GM21825 (cell line): ENCODE results near the gene OLFML2B.

ENCODE experiments used
- ATAC-seq: cut with Tn5 transposase; IDR thresholded peaks from one replicate; pipeline ENCODE4 v1.9.1; 2021; ENCODE audit warnings: mild to moderate bottlenecking, moderate library complexity; ENCODE audit not compliant: unreplicated experiment

The OLFML2B gene

DNA sequence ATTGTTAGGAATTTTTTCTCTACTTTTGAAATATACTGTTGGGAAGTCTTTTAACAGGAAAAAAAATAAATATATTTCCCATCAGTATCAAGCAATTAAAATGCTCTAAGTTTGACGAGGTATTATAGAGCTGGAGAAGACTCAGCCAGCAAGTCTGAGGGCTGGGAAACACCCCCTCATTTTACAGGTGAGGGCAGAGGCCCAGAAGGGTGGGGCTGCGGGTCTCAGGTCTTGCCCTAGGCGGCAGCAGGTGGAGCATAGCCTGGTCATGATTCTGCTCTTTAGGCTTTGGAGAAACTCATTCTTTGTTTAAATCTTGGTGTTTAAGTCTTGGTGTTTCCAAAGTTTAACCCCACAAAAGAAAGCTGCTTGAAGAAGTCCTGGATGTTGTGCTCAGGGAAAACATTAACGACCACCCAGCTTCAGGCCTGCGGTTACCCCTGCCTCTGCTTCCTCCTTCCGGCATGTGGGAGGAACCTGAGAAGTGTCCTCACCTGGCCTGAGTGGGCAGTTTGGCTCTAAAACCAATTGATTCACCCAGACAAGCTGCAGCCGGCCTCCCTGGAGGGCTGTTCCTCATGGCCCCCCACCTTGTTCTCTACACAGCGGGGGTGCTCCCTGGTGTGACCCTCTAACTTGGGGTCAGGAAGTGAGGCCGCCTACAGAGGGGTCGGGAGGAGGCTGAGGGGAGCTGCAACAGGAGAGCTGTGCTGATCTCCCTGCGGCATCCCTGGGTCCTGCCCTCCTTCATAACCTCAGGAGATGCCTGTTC, 41.7 kb downstream of the OLFML2B start:
- ATAC-seq, result no peak

GRCh38 chr1:161981126-161981525, 42.5 kb downstream of the OLFML2B start:
- ATAC-seq, result no peak

DNA sequence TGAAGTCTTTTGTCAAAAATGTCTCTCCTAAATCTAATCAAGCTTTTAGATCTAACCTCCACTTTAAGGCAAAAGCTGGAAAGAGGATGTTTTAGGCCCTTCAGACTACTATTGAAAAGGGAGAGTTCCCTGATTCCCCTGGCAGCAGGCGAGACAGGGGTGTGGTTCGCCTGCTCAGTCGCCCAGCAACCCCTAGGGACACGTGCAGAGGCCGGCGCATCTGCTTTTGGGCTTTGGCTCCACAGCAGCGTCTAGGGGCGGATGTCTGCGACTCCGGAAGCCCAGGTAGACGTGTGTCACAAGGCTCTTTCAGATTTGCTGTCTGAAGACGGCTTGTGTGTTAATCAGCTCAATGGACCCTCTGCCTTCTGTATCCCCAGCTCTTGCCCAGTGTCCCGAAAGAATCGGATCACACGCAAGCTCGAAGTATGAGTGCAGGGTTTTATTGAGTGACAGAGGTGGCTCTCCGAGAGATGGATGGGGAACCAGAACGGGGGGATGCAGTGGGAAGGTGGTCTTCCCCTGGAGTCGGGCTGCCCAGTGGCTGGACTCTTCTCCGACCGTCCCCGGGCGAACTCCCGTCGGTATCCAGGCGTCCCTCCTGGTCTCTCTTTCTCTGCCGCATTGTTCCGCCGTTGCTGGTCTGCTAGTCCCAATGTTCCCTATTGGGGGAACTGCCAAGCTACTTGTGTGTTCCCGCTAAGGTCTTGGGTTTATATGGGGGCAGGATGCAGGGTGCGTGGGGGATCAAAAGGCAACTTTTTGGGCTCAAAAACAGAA, 45.5 kb downstream of the OLFML2B start:
- ATAC-seq, result no peak

DNA sequence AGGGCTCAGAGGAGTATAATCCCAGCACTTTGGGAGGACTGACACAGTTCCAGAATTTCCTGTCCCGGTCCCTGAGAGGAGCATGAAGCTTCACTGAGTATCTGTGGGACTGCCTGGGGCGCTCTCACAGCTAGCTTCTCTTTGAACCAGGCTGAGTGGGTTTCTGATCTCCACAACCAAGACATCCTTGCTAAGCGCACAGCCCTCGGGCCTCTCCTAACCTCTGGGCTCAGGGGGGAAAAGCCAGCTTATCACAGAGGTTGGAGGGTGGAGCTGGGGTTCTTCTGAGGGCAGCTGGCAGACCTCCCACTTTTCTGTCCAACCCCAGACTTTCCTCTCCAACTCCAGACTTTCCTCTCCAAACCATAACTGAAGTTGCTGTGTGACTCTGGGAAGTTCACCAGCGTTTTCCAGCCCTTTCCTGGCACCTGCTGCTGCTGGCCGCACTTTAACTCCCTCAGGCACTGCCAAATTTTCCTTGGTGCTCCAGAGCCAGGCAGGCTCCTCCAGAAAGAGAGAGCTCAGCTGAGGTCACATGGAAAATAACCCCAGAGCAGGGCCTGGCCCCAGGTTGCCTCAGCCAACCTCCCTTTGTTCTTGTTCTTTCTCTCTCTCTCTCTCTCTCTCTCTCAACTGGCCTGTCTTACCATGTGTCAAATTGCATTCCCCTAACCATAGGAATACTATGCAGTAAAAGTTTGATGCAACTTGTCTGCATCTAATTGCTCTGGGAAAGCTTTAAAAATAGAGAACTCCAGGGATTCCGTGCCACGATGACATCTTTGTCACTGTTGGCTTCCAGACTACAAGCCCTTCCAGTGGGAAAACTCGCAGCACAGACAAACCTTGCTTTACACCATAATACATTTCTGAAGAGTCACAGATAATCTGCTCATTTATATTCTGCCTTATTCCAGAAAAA, 49.5 kb downstream of the OLFML2B start:
- ATAC-seq, result no peak

- ATAC-seq, result no peak
Measured at GRCh38 chr1:161972828-161973227, 50.8 kb downstream of the OLFML2B start.

GRCh38 chr1:161970633-161971032, 53.0 kb downstream of the OLFML2B start:
- ATAC-seq, result no peak

DNA sequence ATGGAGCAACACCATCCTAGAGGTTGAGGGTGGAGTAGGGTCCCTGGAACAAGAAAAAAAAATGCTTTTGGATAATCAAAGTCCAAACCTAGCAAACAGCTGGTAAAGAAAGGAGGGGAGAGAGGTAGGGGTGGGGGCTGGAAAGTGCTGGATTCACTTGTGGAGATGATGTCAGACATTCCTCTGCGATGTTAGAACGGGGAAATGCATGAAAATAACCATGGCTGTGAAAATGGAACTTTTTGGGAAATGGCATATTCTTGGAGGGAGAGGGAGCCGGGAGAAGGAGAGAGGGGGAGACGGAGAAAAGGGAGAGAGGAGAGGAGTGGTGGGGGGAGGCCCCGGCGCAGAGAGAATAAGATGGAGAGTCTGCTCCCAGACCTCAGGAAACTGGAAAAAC, 53.6 kb downstream of the OLFML2B start:
- no peak for ATAC-seq

- ATAC-seq, result no peak
Measured at GRCh38 chr1:161966067-161966466, 57.6 kb downstream of the OLFML2B start.

DNA sequence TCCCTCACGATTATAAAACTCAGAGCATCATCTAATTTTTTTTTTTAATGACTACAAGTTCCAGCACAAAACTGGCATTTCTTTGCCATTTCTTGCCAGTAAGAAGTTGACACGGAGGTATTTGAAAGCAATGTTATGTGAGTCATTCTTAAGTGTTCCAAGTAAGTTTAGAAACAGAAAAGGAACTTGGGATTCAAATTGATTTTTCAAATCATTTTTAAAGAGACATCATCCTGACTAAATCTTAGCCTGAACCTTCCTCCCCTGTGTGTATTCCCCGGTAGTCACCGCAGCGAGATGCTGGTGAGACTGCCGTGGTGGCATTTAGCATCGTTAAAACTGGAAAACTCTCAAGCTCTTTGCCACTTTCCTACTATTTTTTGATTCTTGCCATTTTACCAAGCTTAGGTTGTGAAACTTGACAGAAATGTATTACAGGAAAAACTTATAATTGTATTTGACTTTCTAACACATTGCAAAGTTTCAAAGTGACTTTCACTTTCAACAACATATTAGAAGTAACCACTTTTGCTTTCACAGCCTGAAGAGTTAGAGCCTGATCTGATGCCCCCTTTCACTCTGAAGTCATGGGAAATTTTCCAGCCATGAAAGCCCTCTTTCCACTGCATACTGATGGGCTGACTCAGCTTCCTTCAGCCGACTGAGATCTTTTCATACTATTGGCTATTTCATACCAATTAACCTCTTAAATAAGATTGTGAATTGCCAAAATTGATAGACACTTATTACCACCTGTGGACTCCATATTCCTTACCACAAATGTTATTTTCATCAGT, 61.4 kb downstream of the OLFML2B start:
- ATAC-seq, result peak; percentile 93

GRCh38 chr1:161958425-161958824, 65.2 kb downstream of the OLFML2B start:
- ATAC-seq, result no peak

DNA sequence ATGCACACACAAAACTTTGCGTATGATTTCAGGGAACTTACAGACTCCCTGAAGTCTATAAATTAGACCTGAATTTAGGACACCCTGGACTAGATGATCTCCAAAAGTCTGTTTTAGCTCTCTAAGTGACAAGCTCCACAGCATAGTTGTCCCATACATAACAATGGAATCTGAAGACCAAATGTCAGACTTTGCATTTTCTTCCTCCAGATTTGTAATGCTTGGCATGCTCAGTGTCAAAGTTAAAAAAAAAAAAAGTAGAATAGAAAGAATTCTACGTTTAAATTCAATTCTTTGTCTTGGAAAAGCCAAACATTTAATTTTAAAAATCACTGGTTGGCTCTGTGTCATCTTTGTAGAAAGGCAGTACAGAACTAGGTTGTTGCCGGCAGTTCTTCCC, 66.7 kb downstream of the OLFML2B start:
- no peak for ATAC-seq

- ATAC-seq, result no peak
Measured at GRCh38 chr1:161956097-161956496, 67.6 kb downstream of the OLFML2B start.

DNA sequence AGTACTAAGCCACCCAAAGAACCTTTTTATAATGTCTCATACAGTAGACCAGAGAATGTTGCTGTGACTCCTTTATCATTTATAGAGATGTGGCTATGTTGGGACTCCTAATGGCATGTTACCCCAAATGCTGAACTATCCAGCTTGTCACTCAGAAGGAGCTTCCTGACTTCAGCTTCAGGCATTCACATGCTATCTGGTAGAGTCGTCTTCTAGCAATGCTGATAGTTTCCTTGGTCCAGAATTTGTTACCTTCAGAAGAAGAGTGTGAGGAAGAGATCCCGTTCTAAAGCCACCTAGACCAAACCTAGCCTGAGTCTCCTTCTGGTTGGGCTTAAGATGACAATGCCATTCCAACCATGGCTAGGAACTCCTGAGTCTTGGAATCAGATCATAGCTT, 68.1 kb downstream of the OLFML2B start:
- no peak for ATAC-seq

- no peak for ATAC-seq
Measured at GRCh38 chr1:161954466-161954865, 69.2 kb downstream of the OLFML2B start.

DNA sequence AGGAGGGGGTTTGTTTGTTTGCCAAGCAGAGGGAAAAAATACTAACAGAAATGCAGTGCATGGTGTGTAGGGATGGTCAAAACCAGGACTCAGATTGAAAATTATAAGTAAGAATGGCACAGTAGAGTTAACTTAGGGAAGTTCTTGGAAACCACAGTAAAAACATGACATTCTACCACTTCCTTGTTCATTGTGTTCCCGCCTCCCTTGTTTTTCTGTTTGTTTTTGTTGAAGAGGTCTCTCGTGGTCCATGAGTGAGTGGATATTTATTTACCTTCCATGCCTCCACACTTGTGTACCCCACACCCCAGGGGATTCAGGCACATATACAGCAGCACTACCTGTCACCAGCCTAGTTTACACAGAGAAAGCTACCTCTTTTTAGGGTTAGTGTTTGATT, 69.6 kb downstream of the OLFML2B start:
- no peak for ATAC-seq

DNA sequence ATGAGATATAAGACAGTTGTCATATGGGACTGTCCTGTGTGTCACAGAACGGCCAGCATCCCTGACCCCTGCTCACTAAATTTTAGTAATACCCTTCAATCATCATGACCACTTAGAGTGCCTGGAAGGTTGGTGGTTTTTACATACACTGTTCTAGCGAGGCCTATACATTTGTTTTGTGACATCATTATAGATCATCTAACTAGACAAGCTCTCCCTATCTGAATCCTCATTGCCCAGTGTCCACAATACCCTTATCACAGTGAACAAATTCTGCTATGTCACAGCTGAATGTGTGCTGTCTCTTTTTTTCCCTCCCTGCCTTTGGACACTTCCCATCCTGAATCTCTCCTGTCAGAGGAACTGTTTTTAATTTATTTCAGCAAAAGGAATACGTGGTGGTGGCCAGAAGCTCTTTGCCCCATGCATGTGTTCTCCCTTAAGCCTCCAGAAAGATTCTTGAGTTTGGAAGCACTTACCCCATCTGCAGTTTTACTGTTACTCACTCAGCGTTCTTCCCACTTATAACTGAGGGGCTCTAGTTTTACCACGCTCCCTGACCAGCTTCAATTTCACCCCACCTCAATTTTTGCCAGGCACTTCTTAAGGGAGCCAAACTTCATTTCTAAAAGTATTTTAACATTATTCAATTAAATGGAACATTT, 70.3 kb downstream of the OLFML2B start:
- ATAC-seq, result no peak

- no peak for ATAC-seq
Measured at GRCh38 chr1:161952607-161953172, 71.0 kb downstream of the OLFML2B start.

GRCh38 chr1:161951646-161952045, 72.0 kb downstream of the OLFML2B start:
- no peak for ATAC-seq

DNA sequence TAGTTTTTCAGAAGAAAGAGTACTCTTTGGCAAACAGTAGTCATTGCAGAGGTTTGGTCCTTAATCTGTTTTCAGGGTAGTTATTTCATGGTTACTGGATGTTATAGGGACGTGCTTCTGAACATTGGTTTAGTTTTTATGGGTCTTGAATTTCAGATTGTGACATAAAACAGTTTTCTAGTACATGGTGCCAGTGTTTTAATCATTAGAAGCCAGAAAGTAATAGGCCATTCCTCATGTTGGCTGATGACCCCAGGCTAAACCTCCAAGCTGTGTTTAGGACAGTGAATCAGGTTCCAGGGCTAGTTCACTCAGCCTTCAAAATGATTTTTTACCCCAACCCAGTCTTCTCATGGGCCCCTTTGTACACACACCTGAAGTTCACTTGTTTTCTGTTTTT, 73.3 kb downstream of the OLFML2B start:
- ATAC-seq, result no peak

DNA sequence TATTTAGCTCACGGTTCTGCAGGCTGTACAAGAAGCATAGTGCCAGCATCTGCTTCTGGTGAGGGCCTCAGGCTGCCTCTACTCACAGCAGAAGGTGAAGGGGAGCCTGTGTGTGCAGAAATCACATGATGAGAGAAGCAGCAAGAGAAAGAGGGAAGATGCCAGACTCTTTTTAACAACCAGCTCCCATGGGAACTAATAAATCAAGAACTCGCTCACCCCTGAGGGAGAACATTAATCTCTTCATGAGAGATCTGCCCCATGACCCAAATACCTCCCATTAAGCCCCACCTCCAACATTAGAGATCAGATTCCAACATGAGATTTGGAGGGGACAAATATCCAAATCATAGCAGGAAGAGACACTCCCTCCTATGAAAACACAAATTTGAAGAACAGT, 74.1 kb downstream of the OLFML2B start:
- no peak for ATAC-seq
